HG03066 (cell line): ENCODE results near the gene TBC1D1.
A peak's percentile ranks its signal among the peaks of the same experiment; 100 is the strongest.
"Not testable (repeated sequence)": the region's sequence is repeated elsewhere in the genome, so short reads cannot be mapped to it uniquely, and the experiment has no call there.

Experiments
- ATAC-seq: cut with Tn5 transposase; IDR thresholded peaks from one replicate; pipeline ENCODE4 v1.9.1; 2021; ENCODE audit warnings: low read depth; ENCODE audit not compliant: unreplicated experiment

TBC1D1 gene

DNA sequence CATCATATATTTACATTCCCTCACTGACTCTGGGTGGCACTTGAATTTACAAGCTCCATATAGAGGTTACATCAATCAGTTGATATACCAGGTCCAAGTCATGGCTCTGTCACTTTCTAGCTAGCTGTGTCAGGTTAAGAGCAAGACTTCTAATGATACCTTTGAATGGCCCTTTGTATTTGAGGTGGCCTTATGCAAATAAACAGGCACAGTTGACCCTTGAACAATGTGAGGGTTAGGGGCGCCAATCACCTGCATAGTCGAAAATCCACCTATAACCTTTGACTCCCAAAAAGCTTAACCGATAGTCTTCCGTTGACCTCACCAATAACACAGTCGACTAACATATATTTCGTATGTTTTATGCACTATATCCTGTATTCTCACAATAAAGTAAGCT lies 68.0 kb downstream of the TBC1D1 start:
- no peak for ATAC-seq

GRCh38 chr4:37960098-37960497 lies 69.2 kb downstream of the TBC1D1 start, which contains the start of gene PTTG2:
PTTG2 (plus strand) TSS chr4:37960398; CDS start chr4:37960435, 37 bp downstream.
- no peak for ATAC-seq

DNA sequence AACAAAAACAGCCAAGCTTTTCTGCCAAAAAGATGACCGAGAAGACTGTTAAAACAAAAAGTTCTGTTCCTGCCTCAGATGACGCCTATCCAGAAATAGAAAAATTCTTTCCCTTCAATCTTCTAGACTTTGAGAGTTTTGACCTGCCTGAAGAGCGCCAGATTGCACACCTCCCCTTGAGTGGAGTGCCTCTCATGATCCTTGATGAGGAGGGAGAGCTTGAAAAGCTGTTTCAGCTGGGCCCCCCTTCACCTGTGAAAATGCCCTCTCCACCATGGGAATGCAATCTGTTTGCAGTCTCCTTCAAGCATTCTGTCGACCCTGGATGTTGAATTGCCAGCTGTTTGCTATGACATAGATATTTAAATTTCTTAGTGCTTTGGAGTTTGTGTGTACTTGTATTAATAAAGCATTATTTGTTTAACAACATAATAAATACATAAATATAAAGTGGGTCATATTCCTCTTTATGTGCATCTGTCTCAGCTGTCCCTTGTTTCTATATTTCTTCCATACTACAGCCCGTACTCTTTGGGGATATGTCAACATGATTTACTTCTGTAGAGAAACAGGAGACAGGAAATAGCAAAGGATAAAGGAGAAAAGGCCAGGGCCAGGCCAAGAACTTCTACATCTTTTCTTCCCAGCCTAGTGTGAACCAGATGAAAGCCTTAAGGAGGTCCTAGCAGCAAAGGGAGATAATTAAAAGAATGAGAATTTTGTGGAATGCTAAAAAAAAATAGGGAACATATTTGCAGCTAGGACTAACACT lies 70.0 kb downstream of the TBC1D1 start:
- no peak for ATAC-seq

DNA sequence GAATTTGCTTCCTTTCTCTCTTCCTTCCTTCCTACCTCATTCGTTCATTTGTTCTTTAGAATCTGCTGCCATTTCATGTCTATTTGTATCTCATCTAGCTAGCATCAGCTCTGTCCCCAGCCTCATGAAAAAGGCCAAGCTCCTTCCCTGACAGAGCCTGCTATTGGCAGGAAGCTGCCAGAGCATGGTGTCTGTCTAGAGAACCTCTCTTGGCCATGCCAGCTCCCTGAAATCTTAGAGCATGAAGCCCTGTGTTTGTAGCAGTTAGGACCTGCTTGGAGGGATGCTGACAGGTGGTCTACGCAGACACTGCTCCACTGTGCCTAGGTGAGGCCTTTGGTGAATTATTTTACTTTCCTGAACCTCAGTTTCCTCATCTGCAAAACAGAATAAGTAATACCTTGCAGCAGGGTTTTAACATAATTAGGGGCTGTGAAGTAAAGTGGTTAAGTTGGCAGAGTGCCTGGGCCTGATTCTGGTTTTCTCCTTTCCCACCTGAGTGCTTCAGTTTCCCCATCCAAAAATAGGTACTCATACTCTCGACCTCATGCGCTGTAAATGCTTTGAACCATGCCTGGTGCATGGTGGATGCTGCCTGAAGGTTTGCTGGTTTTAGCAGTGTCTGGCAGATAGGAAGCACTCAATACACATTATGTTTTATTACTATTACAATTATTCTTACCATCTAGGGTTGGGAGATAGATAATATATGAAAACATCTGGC lies 74.0 kb downstream of the TBC1D1 start:
- ATAC-seq, result peak; percentile 79

DNA sequence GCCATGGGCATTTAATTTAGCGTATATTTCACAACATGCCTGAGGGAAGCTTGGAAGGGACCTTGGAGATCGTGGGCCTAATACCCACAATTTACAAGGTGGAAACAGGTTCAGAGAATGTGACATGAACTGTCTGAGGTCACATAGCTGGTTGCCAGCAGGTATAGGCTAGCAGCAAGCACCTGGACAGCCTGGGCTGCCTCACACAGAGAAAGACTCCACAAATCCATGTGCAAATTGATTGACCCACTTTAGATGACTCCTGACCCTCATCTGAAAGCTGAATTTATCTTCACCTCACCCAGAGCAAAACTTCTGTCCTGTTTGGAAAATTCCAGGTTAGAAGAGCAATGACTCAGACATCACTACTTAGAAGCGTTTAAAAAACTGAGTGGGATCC lies 75.2 kb downstream of the TBC1D1 start:
- no peak for ATAC-seq

- no peak for ATAC-seq
Observed at GRCh38 chr4:37967736-37968135, 76.9 kb downstream of the TBC1D1 start.

DNA sequence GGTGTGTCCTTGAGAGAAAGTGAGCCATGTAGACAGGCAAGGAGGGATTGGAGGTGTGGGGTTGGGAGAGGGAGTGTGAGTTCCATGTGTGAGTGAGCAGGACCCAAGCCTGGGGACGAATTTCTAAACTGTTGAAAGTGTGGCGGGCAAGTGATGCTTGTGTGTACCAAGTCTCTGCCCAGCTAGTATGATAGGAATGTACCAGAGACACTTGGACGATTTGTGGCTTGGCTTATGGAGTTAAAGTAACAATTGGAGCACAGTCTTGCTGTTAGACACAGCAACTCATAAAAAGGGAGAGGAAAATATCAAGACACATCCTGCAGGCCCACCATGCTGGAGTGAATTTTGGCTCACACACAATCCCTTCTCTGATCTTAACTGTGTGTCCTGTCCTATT lies 77.9 kb downstream of the TBC1D1 start:
- no peak for ATAC-seq

DNA sequence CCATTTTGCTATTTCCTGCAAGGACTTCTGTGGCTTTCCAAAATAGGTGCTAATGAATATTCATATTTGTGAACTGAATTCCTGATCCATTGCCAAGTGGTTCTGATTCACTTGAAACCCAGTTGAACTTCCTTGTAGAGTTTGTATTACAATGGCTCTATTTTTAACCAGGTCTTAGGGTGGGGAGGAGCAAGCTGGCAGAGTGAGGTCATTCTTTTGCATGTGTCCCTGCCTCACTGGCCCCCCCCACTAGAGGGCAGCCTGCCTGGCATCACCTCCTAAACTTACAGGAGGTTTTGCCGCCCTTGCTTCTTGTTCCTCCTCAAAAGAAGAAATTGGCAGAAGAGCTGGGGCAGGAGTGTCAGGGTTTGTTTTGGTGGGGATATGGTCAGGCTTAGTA lies 79.8 kb downstream of the TBC1D1 start:
- ATAC-seq, result no peak

- ATAC-seq, result no peak
Observed at GRCh38 chr4:37971202-37971601, 80.3 kb downstream of the TBC1D1 start.

- no peak for ATAC-seq
Observed at GRCh38 chr4:37973441-37973840, 82.6 kb downstream of the TBC1D1 start.

DNA sequence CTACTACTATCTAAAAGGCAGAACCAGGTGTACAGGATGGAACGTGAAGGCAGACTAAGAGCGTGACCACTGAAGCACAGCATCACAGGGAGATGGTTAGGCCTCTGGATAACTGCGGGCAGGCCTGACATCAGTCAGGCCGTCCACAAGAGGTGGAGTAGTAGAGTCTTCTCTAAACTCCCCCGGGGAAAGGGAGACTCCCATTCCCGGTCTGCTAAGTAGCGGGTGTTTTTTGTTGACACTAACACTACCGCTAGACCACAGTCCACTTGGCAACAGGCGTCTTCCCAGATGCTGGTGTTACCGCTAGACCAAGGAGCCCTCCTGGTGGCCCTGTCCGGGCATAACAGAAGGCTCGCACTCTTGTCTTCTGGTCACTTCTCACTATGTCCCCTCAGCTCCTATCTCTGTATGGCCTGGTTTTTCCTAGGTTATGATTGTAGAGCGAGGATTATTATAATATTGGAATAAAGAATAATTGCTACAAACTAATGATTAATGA lies 84.5 kb downstream of the TBC1D1 start:
- not testable (repeated sequence) for ATAC-seq

DNA sequence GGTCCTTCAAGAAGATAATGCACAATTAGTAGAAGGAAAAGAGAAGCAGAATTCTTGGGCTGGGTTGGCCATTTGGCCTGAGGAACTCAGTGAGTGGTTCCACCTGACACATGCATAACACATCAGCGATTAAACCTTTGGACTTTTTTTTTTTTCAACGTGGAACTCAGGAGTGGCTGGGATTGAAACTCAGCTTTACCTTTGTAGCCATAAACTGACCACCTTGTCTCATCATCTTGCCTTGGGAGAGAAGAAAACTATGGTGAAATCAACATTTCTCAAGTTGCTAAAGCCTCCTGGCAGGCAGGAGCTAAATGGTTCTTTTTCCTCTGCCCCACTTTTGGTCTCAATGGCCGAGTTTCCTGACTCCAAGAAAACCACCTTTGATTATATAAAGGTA lies 85.6 kb downstream of the TBC1D1 start:
- ATAC-seq, result no peak

GRCh38 chr4:37976991-37977470 lies 86.1 kb downstream of the TBC1D1 start:
- peak; percentile 74 for ATAC-seq

DNA sequence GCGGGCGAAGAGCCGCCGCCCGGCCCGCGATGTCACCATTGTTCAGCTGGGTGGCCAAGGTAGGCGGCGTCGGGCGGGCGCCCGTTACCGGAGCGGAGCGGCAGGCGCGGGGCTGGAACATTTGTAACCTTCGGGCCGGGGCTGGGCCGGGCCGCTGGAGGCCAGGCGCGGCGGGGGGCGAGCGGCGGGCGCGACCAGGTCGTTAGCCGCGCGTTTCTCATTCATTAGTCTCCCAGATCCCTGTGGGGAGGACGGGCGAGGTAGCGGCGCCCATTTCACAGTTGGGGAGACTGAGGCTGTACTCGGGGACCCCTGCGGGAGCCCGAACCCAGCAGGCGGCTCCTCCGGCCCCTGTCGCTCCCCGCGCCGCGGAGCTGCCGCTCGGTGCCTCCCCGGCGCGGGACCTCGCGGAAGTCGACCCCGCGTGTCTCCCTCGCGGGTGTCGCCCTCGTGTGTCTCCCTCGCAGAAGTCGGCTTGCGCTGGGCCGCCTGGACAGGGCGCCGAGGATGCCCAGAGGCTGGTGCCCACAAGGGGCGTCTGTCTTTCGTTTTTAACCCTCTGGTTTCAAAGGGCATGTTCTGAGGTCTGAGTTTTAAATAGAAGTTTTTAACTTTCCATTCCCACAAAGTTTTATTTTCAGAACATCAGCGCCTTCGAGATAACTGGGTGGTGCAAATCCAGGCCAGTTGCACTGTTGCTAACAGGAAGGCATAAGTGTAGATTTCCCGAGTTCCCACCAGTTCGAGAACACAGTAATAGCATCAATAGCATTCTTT lies 86.8 kb downstream of the TBC1D1 start:
- peak; percentile 59 for ATAC-seq

DNA sequence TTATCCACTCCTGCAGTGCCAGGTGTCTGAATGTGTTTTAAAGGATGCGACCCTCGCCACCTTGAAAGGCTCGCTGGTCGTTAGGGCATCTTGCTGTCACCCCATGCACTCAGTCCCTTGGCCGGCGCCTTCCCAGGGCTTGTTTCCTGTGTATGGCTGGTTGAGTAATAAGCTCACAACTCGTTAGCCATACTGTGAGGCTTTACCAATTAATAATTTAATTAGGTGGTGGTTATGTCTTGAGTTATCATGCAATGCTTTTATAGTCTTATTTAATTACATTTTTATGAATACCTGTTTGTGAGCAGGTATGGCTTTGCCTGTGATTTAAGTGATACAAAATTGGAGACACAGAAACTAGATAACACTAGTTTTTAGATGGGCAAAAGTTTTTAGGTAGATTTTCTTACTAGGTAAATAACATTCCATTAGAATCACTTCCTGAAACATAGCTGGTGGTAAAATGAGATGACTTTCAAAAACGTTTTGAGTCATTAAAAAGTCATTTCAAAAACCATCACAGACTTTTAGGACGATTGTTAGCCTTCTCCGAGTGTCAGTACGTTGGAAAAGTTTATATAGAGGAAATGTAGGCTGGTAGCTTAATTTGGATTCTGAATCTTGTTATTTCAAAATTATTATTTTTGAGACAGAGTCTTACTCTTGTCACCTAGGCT lies 87.5 kb downstream of the TBC1D1 start:
- peak; percentile 8 for ATAC-seq

- ATAC-seq, result no peak
Observed at GRCh38 chr4:37980246-37980645, 89.4 kb downstream of the TBC1D1 start.

GRCh38 chr4:37981425-37981824 lies 90.5 kb downstream of the TBC1D1 start:
- no peak for ATAC-seq

DNA sequence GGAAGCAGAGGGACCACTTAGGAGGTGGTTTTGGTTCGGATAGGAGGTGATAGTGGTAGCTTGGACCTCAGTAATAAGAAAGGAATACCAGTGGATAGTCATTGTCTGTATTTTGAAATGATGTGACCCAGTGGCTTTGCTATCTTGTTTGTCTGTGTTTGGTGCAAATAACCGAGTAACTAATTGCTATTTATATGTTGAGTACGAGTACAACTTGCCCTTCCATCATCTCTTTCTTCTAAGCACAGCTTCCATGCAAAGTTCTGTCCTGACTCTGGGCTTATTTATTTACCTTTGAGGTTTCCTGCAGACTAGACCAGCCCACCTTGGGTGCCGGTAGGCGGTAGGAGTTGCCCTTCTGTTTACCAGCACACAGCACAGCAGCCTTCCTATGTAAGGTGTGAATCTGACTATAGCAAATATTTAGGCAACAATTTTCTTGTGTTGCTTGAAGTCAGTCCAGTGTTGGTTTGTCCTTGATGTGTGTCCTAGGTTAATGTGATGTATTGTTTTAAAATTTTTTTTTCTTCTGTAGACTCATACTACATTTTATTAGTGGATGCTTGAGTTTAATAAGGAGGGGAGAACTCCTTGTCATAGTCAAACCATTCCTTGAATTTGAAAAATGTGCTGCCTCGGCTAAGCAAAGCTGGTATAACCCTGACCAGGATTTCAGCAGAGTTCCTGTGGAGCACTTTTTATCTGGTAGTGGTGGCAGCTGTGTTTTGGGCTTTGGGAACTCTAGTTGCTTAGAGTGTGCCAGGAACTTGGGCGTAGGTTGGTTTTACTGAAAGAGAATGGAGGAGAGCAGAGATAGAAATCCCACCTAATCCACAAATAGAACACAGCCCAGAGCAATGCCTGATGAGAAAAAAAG lies 91.2 kb downstream of the TBC1D1 start:
- ATAC-seq, result no peak

DNA sequence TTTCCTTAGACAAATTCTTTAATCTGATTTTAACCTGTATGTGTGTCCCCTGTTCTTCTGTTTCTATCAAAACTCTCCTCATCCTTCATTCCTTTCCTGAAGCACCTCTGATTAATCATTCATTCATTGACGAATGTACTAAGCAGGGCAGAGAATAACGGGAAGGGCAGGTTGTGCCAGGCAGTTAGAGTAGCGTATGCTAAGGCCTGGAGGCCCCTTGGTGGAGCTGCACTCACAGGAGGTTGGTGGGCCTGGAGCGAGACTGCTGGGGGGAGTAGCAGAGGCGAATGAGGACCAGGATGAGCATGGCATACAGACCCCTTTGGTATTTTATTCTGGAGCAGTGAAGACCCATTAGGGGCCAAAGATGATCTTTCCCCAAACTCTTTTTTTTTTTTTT lies 91.9 kb downstream of the TBC1D1 start:
- no peak for ATAC-seq
